HepG2 (cell line): ENCODE measurements around the gene SLC23A2. TPM values are rescaled to one million over a fixed set of nuclear protein-coding genes. Genes with fewer than 3 reads are reported as not detected.

Source experiments
- ATAC-seq: fragments of 200-7000 bp; cut with Tn5 transposase; 3 replicates; pipeline ENCODE4 v1.9.1; 2020; ENCODE audit warnings: mild to moderate bottlenecking, moderate library complexity
- BruUV-seq: library from RNA; stranded (reverse); fragments of 400-500 nt; replicated peaks from 2 replicates; lab custom pipeline; 2021; lab: Mats Ljungman, UMichigan
- CTCF ChIA-PET: fragments of 300-600 bp; formaldehyde crosslinking; extraction: SDS; loops from one replicate; lab custom pipeline; 2021; ENCODE audit warnings: low total read pairs, inconsistent platforms, low intra/inter-chr PET ratio; lab: Yijun Ruan, JAX
- POLR2A ChIA-PET: fragments of 350-600 bp; sonication (Branson Sonifier 250); formaldehyde crosslinking; loops from one replicate; lab custom pipeline; 2020; ENCODE audit warnings: antibody characterized with exemption, inconsistent platforms; lab: Yijun Ruan, JAX
- DNase-seq: peaks from one replicate; pipeline ENCODE4 v3.0.0-alpha.2; 2015; ENCODE audit warnings: low spot score
- FAIRE-seq: peaks from 3 replicates; lab custom pipeline; 2011; peaks lifted over from hg19 to GRCh38; lab: Jason Lieb, UNC
- H2AFZ ChIP-seq: one replicate; pipeline ENCODE4 v1.6.1; 2011; ENCODE audit warnings: low read length, inconsistent platforms
- H3K27ac ChIP-seq: fragments of 300-600 bp; 3 replicates; pipeline ENCODE4 v1.8.0; 2011; ENCODE audit warnings: mixed run types, mild to moderate bottlenecking, mixed read lengths, low read length, inconsistent platforms; ENCODE audit not compliant: insufficient read depth; ENCODE audit errors: extremely low read length
- H3K27me3 ChIP-seq, 2 experiments: fragments of 200-600 bp in 1 of 2; 2 replicates in 1 of 2; 3 replicates in 1 of 2; pipeline versions ENCODE4 v1.6.0 to v1.8.0; 2011; ENCODE audit warnings: low read length in 2 of 2, mild to moderate bottlenecking in 2 of 2, moderate library complexity in 2 of 2, inconsistent platforms in 1 of 2; ENCODE audit not compliant: insufficient read depth in 2 of 2, control insufficient read depth in 1 of 2
- H3K36me3 ChIP-seq, 2 experiments: fragments of 200-600 bp in 1 of 2; replicated peaks in 1 of 2; 2 replicates in 1 of 2; 3 replicates in 1 of 2; pipeline versions ENCODE4 v1.5.1 to v1.8.0; 2011; ENCODE audit warnings: low read length in 2 of 2, inconsistent platforms in 1 of 2; ENCODE audit not compliant: insufficient read depth in 2 of 2, control insufficient read depth in 1 of 2
- H3K4me1 ChIP-seq: 2 replicates; pipeline ENCODE4 v1.5.1; 2012; ENCODE audit warnings: low read length, inconsistent platforms; ENCODE audit not compliant: insufficient read depth
- H3K4me2 ChIP-seq: 2 replicates; pipeline ENCODE4 v1.6.0; 2011; ENCODE audit warnings: low read depth, low read length, inconsistent platforms
- H3K4me3 ChIP-seq, 3 experiments: fragments of 200-600 bp in 1 of 3; sonication (generic), shearing (Covaris generic) in 1 of 3; replicated peaks in 1 of 3; 2 replicates each; pipeline ENCODE4 v1.5.1; 2011 to 2016; ENCODE audit warnings: low read length in 3 of 3, inconsistent platforms in 2 of 3, low read depth in 2 of 3, mild to moderate bottlenecking in 2 of 3, control low read depth in 1 of 3, mixed read lengths in 1 of 3; ENCODE audit not compliant: insufficient read depth in 1 of 3
- H3K79me2 ChIP-seq: one replicate; pipeline ENCODE4 v1.6.1; 2011; ENCODE audit warnings: low read length, inconsistent platforms; ENCODE audit not compliant: insufficient read depth
- H3K9ac ChIP-seq: 2 replicates; pipeline ENCODE4 v1.6.0; 2011; ENCODE audit warnings: mild to moderate bottlenecking, low read depth, low read length, inconsistent platforms; ENCODE audit not compliant: insufficient read depth
- H3K9me3 ChIP-seq: 2 replicates; pipeline ENCODE4 v1.5.1; 2012; ENCODE audit warnings: mild to moderate bottlenecking, low read length
- H4K20me1 ChIP-seq: 2 replicates; pipeline ENCODE4 v1.6.0; 2011; ENCODE audit warnings: inconsistent platforms, mild to moderate bottlenecking, low read length, moderate library complexity; ENCODE audit not compliant: insufficient read depth
- CENPX ChIP-seq: sonication (generic); formaldehyde crosslinking; IDR thresholded peaks from 2 replicates; pipeline ENCODE4 v1.9.0; 2021; ENCODE audit warnings: mild to moderate bottlenecking, missing genetic modification reagents, moderate library complexity
- GFI1 ChIP-seq: sonication (generic); formaldehyde crosslinking; IDR thresholded peaks from 2 replicates; pipeline ENCODE4 v1.5.0; 2020; ENCODE audit warnings: missing genetic modification reagents, mild to moderate bottlenecking, borderline replicate concordance
- NR2F2 ChIP-seq: IDR thresholded peaks from 2 replicates; pipeline ENCODE4 v1.6.1; 2012; ENCODE audit warnings: low read depth, inconsistent platforms, borderline replicate concordance
- ZNF557 ChIP-seq: sonication (generic); formaldehyde crosslinking; IDR thresholded peaks from 2 replicates; pipeline ENCODE4 v1.4.0; 2020; ENCODE audit warnings: missing genetic modification reagents
- WGBS: methylation state at CpG from one replicate; pipeline ENCODE4 v1.1.6; 2017; ENCODE audit warnings: low lambda C conversion rate; 5-methylcytosine and 5-hydroxymethylcytosine counted together
- in situ Hi-C: cut with HindIII; loops from 2 replicates; pipeline ENCODE4 v1.10.0; 2017; ENCODE audit warnings: low pct_unique_long_range_greater_than_20kb; ENCODE audit not compliant: extremely low pct_ligation_motif_present
- intact Hi-C: fragments of 100-400 bp; cut with micrococcal nuclease; formaldehyde crosslinking; loops from one replicate; pipeline ENCODE4 v1.10.0; 2022; ENCODE audit not compliant: unreplicated experiment
- polyA plus RNA-seq, 8 experiments: library from polyadenylated mRNA; depleted of rRNA in 3 of 8; stranded (reverse) in 7 of 8; unstranded in 1 of 8; fragments of >200 nt; fragmentation: Illumina TruSeq in 4 of 8; extraction: Trizol in 4 of 8; gene quantifications; 2 replicates each; pipeline versions ENCODE4 v1.2.1 to v1.2.3, GENCODE V29; 2011 to 2016; ENCODE audit warnings: low read depth in 4 of 8, missing spikeins in 1 of 8, mixed read lengths in 1 of 8; ENCODE audit not compliant: insufficient read depth in 1 of 8
- total RNA-seq, 5 experiments: library from RNA; depleted of rRNA; stranded (reverse); fragments of >200 nt; fragmentation: Illumina TruSeq; extraction: Trizol; gene quantifications; 2 replicates each; pipeline ENCODE4 v1.2.3, GENCODE V29; 2016; ENCODE audit warnings: low read depth in 1 of 5
- TF ChIP-seq, protein P1 (sequence below): IDR thresholded peaks from 2 replicates; pipeline ENCODE4 v1.6.1; 2018; ENCODE audit warnings: missing genetic modification reagents
- TF ChIP-seq, protein P2 (sequence below): sonication (generic); formaldehyde crosslinking; IDR thresholded peaks from 2 replicates; pipeline ENCODE4 v1.4.0; 2020; ENCODE audit warnings: low read depth, missing genetic modification reagents
- TF ChIP-seq, protein P3 (sequence below): sonication (generic); formaldehyde crosslinking; IDR thresholded peaks from 2 replicates; pipeline ENCODE4 v1.4.0; 2020; ENCODE audit warnings: missing genetic modification reagents
- TF ChIP-seq, protein P4 (sequence below): sonication (generic); formaldehyde crosslinking; IDR thresholded peaks from 2 replicates; pipeline ENCODE4 v1.8.0; 2022; ENCODE audit warnings: mild to moderate bottlenecking, missing genetic modification reagents, moderate library complexity
- TF ChIP-seq, protein P5 (sequence below): sonication (generic); formaldehyde crosslinking; IDR thresholded peaks from 2 replicates; pipeline ENCODE4 v1.8.0; 2022; ENCODE audit warnings: mild to moderate bottlenecking, missing genetic modification reagents, borderline replicate concordance

SLC23A2 gene
- total and polyA plus RNA-seq, 2 of the 13 experiments (the other 11 are each of a cell fraction or from before 2014, with no cell fraction given): 42.2 to 51.2 TPM

DNA sequence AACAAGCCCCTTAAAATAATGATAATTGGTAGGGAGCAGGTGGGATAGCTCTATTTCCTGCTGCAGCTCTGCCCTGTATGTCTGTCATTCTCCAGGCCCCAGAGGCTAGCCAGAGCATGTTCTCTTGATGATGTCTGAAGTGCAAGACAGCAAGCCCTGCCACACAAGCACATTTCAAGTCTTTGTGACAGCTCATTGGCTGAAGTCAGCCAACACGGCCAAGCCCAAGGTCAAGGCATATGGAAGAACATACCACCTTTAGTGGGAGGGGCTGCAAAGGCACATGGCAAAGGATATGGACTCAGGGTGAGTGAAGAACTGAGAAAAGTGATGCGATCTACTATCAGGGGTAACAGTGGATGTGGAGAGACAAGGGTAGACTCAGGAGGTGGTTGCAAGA is 163.6 kb downstream of the SLC23A2 start:
- in situ Hi-C loops: no loop called here
- CTCF ChIA-PET: no interaction called here

More for the DNA sequence above, 163.6 kb downstream of the SLC23A2 start:
- no peak for TF ChIP-seq GFI1 (CRISPR knock-in tag)
- TF ChIP-seq, protein P1, sequence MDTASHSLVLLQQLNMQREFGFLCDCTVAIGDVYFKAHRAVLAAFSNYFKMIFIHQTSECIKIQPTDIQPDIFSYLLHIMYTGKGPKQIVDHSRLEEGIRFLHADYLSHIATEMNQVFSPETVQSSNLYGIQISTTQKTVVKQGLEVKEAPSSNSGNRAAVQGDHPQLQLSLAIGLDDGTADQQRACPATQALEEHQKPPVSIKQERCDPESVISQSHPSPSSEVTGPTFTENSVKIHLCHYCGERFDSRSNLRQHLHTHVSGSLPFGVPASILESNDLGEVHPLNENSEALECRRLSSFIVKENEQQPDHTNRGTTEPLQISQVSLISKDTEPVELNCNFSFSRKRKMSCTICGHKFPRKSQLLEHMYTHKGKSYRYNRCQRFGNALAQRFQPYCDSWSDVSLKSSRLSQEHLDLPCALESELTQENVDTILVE (CRISPR knock-in tag): no peak
- TF ChIP-seq, protein P2, sequence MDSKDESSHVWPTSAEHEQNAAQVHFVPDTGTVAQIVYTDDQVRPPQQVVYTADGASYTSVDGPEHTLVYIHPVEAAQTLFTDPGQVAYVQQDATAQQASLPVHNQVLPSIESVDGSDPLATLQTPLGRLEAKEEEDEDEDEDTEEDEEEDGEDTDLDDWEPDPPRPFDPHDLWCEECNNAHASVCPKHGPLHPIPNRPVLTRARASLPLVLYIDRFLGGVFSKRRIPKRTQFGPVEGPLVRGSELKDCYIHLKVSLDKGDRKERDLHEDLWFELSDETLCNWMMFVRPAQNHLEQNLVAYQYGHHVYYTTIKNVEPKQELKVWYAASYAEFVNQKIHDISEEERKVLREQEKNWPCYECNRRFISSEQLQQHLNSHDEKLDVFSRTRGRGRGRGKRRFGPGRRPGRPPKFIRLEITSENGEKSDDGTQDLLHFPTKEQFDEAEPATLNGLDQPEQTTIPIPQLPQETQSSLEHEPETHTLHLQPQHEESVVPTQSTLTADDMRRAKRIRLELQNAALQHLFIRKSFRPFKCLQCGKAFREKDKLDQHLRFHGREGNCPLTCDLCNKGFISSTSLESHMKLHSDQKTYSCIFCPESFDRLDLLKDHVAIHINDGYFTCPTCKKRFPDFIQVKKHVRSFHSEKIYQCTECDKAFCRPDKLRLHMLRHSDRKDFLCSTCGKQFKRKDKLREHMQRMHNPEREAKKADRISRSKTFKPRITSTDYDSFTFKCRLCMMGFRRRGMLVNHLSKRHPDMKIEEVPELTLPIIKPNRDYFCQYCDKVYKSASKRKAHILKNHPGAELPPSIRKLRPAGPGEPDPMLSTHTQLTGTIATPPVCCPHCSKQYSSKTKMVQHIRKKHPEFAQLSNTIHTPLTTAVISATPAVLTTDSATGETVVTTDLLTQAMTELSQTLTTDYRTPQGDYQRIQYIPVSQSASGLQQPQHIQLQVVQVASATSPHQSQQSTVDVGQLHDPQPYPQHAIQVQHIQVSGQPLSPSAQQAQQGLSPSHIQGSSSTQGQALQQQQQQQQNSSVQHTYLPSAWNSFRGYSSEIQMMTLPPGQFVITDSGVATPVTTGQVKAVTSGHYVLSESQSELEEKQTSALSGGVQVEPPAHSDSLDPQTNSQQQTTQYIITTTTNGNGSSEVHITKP (CRISPR knock-in tag): no peak
- TF ChIP-seq, protein P3, sequence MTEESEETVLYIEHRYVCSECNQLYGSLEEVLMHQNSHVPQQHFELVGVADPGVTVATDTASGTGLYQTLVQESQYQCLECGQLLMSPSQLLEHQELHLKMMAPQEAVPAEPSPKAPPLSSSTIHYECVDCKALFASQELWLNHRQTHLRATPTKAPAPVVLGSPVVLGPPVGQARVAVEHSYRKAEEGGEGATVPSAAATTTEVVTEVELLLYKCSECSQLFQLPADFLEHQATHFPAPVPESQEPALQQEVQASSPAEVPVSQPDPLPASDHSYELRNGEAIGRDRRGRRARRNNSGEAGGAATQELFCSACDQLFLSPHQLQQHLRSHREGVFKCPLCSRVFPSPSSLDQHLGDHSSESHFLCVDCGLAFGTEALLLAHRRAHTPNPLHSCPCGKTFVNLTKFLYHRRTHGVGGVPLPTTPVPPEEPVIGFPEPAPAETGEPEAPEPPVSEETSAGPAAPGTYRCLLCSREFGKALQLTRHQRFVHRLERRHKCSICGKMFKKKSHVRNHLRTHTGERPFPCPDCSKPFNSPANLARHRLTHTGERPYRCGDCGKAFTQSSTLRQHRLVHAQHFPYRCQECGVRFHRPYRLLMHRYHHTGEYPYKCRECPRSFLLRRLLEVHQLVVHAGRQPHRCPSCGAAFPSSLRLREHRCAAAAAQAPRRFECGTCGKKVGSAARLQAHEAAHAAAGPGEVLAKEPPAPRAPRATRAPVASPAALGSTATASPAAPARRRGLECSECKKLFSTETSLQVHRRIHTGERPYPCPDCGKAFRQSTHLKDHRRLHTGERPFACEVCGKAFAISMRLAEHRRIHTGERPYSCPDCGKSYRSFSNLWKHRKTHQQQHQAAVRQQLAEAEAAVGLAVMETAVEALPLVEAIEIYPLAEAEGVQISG (CRISPR knock-in tag): no peak
- TF ChIP-seq ZNF557: no peak
- TF ChIP-seq CENPX (CRISPR knock-in tag): no peak
- TF ChIP-seq, protein P4, sequence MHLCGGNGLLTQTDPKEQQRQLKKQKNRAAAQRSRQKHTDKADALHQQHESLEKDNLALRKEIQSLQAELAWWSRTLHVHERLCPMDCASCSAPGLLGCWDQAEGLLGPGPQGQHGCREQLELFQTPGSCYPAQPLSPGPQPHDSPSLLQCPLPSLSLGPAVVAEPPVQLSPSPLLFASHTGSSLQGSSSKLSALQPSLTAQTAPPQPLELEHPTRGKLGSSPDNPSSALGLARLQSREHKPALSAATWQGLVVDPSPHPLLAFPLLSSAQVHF (CRISPR knock-in tag): no peak
- TF ChIP-seq, protein P5, sequence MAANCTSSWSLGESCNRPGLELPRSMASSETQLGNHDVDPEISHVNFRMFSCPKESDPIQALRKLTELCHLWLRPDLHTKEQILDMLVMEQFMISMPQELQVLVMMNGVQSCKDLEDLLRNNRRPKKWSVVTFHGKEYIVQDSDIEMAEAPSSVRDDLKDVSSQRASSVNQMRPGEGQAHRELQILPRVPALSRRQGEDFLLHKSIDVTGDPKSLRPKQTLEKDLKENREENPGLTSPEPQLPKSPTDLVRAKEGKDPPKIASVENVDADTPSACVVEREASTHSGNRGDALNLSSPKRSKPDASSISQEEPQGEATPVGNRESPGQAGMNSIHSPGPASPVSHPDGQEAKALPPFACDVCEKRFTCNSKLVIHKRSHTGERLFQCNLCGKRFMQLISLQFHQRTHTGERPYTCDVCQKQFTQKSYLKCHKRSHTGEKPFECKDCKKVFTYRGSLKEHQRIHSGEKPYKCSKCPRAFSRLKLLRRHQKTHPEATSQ (CRISPR knock-in tag): no peak
- no peak for TF ChIP-seq NR2F2
- TF ChIP-seq, all 625 proteins: peak for 0
- Histone ChIP-seq H3K79me2 (no peaks in the 10 kb centered on the region), H3K4me3 (no peak overlapping the region), H3K9me3 (no peaks in the 10 kb centered on the region), H2AFZ (no peak overlapping the region), H3K27ac (no peak overlapping the region), H3K9ac (no peak overlapping the region), H3K27me3 (peaks cover 2 to 14% of the 10 kb centered on the region in 2 experiments; a peak in 3 of 5 replicates), H3K4me1 (no peaks in the 10 kb centered on the region), H3K36me3 (no peaks in the 10 kb centered on the region), H3K4me2 (no peak overlapping the region), H4K20me1 (no peaks in the 10 kb centered on the region)
- WGBS: 21% methylated on average over 2 of the region's 2 CpGs
- ATAC-seq (no peak), FAIRE-seq (no peak), DNase-seq (no peak)
- POLR2A ChIA-PET: no interaction called here
- intact Hi-C loops: no loop called here
- no TSS peak for BruUV-seq
